ENCODE results near the gene PGAM2. TPM values are rescaled to one million over a fixed set of nuclear protein-coding genes. Genes with fewer than 3 reads are reported as not detected.

PGAM2 gene
- total and polyA plus RNA-seq, 5 donors from 2014 or later = 1.1 TPM; not detected in 4

DNA sequence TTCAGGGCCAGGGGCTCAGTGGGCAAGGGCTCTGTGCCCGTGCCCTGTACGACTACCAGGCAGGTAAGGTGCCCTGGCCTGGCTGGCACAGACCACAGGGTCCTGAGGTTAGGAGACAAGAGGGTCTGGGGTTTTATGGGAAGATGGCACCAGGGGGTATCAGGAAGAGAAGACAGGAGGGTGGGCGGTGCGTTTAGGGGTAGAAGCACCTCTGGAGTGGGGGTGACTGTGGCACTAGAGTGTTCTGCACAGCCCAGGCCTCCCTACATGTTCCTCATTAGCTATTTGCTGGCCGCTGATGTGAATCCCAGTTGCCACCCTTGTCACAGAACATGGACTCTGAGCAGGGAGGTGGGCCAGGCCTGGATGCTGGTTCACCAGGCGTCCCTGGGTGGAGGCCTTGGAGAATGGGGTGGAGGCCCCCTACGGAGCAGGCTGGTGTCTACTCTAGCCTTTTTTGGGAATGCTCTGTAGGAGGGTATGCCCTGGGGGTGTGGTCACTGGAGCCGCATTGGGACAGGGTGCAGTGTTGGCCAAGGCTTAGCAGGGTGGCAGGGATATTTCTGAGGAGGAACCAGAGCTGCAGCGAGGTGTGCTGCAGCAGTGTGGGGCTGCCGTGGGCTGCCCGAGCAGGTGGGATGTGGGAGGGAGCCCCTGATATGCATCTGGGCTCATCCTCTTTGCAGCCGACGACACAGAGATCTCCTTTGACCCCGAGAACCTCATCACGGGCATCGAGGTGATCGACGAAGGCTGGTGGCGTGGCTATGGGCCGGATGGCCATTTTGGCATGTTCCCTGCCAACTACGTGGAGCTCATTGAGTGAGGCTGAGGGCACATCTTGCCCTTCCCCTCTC lies 5.0 kb downstream of the PGAM2 start:
- H3K4me3 Mint-ChIP-seq = no peak overlapping the region

GRCh38 chr7:44059219-44060090 lies 5.9 kb downstream of the PGAM2 start:
- H3K4me1 Mint-ChIP-seq = peaks cover 0 to 17% (median 14%) of the 10 kb centered on the region in 4 donors
- peaks cover 0 to 2% (median 0%) of the 10 kb centered on the region in 7 donors for H3K9me3 Mint-ChIP-seq
- H3K4me3 Mint-ChIP-seq = no peak overlapping the region
- peaks cover 71% of the 10 kb centered on the region for H3K36me3 ChIP-seq (ENCODE audit: control insufficient read depth, insufficient read depth, low read length)
- peaks cover 30% of the 10 kb centered on the region for H3K36me3 Mint-ChIP-seq
- no peaks in the 10 kb centered on the region for H3K4me1 ChIP-seq (ENCODE audit: control insufficient read depth, insufficient read depth, low read length, poor library complexity, severe bottlenecking)
- H3K27me3 ChIP-seq (ENCODE audit: control insufficient read depth, insufficient read depth, low read length) = no peaks in the 10 kb centered on the region
- no peaks in the 10 kb centered on the region for H3K27me3 Mint-ChIP-seq
- no peak overlapping the region for H3K4me3 ChIP-seq (ENCODE audit: low read depth, low read length)
- H3K9me3 ChIP-seq (ENCODE audit: control insufficient read depth in 2 of 2, low read length in 2 of 2) = no peaks in the 10 kb centered on the region
- no peak for DNase-seq
- no peak overlapping the region for H3K27ac Mint-ChIP-seq
- ATAC-seq (ENCODE audit: low read depth in 2 of 2) = no peak
- H3K27ac ChIP-seq (ENCODE audit: insufficient read depth, low read length, poor library complexity, severe bottlenecking) = no peak overlapping the region

More for the DNA sequence above, 5.0 kb downstream of the PGAM2 start:
- H3K36me3 ChIP-seq (ENCODE audit: control insufficient read depth, insufficient read depth, low read length) = peaks cover 63% of the 10 kb centered on the region
- peaks cover 0 to 17% (median 9%) of the 10 kb centered on the region in 4 donors for H3K4me1 Mint-ChIP-seq
- H3K27ac Mint-ChIP-seq = no peak overlapping the region
- DNase-seq = no peak
- H3K9me3 ChIP-seq (ENCODE audit: control insufficient read depth in 2 of 2, low read length in 2 of 2) = no peaks in the 10 kb centered on the region
- peaks cover 0 to 2% (median 0%) of the 10 kb centered on the region in 7 donors for H3K9me3 Mint-ChIP-seq
- H3K4me3 ChIP-seq (ENCODE audit: low read depth, low read length) = no peak overlapping the region
- no peak for ATAC-seq (ENCODE audit: low read depth in 2 of 2)
- H3K27ac ChIP-seq (ENCODE audit: insufficient read depth, low read length, poor library complexity, severe bottlenecking) = no peak overlapping the region
- peaks cover 3% of the 10 kb centered on the region for H3K4me1 ChIP-seq (ENCODE audit: control insufficient read depth, insufficient read depth, low read length, poor library complexity, severe bottlenecking)
- H3K27me3 Mint-ChIP-seq = no peaks in the 10 kb centered on the region
- no peaks in the 10 kb centered on the region for H3K27me3 ChIP-seq (ENCODE audit: control insufficient read depth, insufficient read depth, low read length)
- H3K36me3 Mint-ChIP-seq = peaks cover 27% of the 10 kb centered on the region

- Histone ChIP-seq H3K27me3 (ENCODE audit: control insufficient read depth, insufficient read depth, low read length) (no peaks in the 10 kb centered on the region), H3K4me1 (ENCODE audit: control insufficient read depth, insufficient read depth, low read length, poor library complexity, severe bottlenecking) (no peaks in the 10 kb centered on the region), H3K27ac (ENCODE audit: insufficient read depth, low read length, poor library complexity, severe bottlenecking) (no peak overlapping the region), H3K36me3 (ENCODE audit: control insufficient read depth, insufficient read depth, low read length) (peaks cover 77% of the 10 kb centered on the region), H3K9me3 (ENCODE audit: control insufficient read depth in 2 of 2, low read length in 2 of 2) (no peaks in the 10 kb centered on the region), H3K4me3 (ENCODE audit: low read depth, low read length) (no peak overlapping the region)
- Mint-ChIP-seq H3K9me3 (peaks cover 0 to 2% (median 0%) of the 10 kb centered on the region in 7 donors), H3K4me3 (no peak overlapping the region), H3K27ac (peak overlapping the region in 1 of 3 donors; percentile 74), H3K36me3 (peaks cover 34% of the 10 kb centered on the region), H3K27me3 (no peaks in the 10 kb centered on the region), H3K4me1 (peaks cover 0 to 17% (median 14%) of the 10 kb centered on the region in 4 donors)
- DNase-seq (no peak), ATAC-seq (ENCODE audit: low read depth in 2 of 2) (no peak)
Observed at GRCh38 chr7:44058759-44059218, 6.6 kb downstream of the PGAM2 start.

DNA sequence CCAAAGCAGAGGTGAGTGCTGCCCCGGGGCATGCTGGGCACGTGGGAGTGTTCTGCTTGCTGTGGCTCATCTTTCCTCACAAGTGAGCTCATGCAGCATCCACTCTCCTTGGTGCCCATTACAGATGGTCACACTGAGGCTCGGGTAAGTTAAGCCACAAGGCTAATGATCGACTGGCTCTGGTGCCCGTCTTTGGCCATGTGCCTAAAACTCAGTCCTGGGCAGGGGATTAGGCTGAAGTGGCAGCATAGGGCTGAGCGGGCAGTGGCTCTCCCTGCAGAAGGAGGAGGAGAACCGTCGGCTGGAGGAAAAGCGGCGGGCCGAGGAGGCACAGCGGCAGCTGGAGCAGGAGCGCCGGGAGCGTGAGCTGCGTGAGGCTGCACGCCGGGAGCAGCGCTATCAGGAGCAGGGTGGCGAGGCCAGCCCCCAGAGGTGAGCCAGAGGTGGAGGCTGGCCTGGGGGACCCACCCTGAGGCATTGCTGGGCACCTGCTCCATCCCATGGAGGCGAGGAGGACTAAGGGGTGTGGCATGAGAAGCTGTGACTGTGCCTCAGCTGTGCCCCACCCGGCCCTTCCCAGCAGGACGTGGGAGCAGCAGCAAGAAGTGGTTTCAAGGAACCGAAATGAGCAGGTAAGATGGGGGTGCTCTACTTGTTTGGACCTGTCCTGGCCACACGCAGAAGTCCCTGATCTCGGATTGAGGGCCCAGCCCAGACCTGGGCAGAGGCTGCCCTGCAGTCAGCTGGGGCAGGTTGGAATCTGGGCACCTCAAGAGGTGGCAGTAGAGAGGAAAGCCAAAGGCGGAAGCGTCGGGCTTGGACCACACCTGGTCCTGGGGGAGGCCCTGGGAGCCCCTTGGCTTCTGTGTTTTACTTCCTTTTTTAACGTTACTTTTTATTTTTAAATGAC lies 7.3 kb downstream of the PGAM2 start:
- Histone ChIP-seq H3K27ac (ENCODE audit: insufficient read depth, low read length, poor library complexity, severe bottlenecking) (no peak overlapping the region), H3K36me3 (ENCODE audit: control insufficient read depth, insufficient read depth, low read length) (peaks cover 81% of the 10 kb centered on the region), H3K9me3 (ENCODE audit: control insufficient read depth in 2 of 2, low read length in 2 of 2) (no peaks in the 10 kb centered on the region), H3K4me3 (ENCODE audit: low read depth, low read length) (no peak overlapping the region), H3K4me1 (ENCODE audit: control insufficient read depth, insufficient read depth, low read length, poor library complexity, severe bottlenecking) (no peaks in the 10 kb centered on the region), H3K27me3 (ENCODE audit: control insufficient read depth, insufficient read depth, low read length) (no peaks in the 10 kb centered on the region)
- ATAC-seq (ENCODE audit: low read depth in 2 of 2) = no peak
- Mint-ChIP-seq H3K27me3 (no peaks in the 10 kb centered on the region), H3K27ac (peak overlapping the region in 2 of 3 donors; percentile 49 to 74), H3K36me3 (peaks cover 35% of the 10 kb centered on the region), H3K4me3 (no peak overlapping the region), H3K9me3 (peaks cover 0 to 2% (median 0%) of the 10 kb centered on the region in 7 donors), H3K4me1 (peaks cover 0 to 17% (median 14%) of the 10 kb centered on the region in 4 donors)
- DNase-seq = no peak

DNA sequence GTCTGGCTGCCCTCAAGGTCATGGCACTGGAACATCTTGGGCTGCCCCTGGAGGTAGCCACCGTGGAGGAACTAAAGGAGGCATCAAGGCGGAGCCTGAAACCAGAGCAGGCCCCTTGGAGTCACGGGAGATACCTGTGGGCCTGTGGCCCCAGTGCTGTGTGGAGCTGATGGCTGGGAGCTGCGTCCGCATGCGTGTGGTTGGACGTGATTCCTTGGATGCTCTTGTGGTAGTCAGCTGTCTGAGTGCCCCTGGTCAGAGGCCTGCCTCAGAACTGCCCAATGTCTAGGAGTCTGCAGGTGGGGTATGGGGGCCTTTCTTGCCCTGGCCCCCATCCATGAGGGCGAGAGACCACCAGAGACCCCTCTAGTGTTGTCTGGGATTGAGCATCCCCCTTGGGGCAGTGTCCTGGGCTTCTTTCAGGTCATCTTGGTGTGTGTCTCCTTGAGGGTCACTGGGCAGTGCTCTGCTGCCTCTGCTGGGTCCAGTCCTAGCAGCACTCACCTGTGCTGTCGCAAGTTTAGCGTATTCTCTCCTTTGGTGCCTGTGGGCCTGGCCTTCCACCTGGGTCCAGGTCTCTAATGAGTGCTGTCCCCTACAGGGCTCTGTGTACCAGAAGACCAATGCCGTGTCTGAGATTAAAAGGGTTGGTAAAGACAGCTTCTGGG lies 8.1 kb downstream of the PGAM2 start:
- H3K27ac Mint-ChIP-seq = peak overlapping the region in 2 of 3 donors; percentile 49 to 60
- no peak overlapping the region for H3K4me3 Mint-ChIP-seq
- Histone ChIP-seq H3K27me3 (ENCODE audit: control insufficient read depth, insufficient read depth, low read length) (no peaks in the 10 kb centered on the region), H3K36me3 (ENCODE audit: control insufficient read depth, insufficient read depth, low read length) (peaks cover 88% of the 10 kb centered on the region), H3K9me3 (ENCODE audit: control insufficient read depth in 2 of 2, low read length in 2 of 2) (no peaks in the 10 kb centered on the region), H3K4me1 (ENCODE audit: control insufficient read depth, insufficient read depth, low read length, poor library complexity, severe bottlenecking) (no peaks in the 10 kb centered on the region), H3K4me3 (ENCODE audit: low read depth, low read length) (no peak overlapping the region), H3K27ac (ENCODE audit: insufficient read depth, low read length, poor library complexity, severe bottlenecking) (no peak overlapping the region)
- H3K27me3 Mint-ChIP-seq = no peaks in the 10 kb centered on the region
- H3K9me3 Mint-ChIP-seq = peaks cover 0 to 2% (median 0%) of the 10 kb centered on the region in 7 donors
- ATAC-seq (ENCODE audit: low read depth in 2 of 2) = no peak
- peaks cover 0 to 25% (median 14%) of the 10 kb centered on the region in 4 donors for H3K4me1 Mint-ChIP-seq
- peaks cover 39% of the 10 kb centered on the region for H3K36me3 Mint-ChIP-seq
- no peak for DNase-seq

DNA sequence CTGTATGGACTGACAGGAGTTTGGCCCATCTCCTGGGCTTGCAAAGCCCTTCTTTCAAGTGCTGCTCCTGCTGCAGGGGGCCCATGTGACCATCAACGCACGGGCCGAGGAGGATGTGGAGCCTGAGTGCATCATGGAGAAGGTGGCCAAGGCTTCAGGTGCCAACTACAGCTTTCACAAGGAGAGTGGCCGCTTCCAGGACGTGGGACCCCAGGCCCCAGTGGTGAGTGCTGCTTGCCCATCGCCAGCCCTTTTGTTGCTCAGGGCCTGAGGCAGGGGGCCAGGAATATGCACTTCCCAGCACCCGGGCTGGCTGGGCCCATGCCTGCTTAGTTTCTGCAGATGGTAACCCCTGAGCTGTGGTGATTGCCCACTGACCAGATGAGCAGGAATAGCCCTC lies 8.7 kb downstream of the PGAM2 start:
- peaks cover 0 to 2% (median 0%) of the 10 kb centered on the region in 7 donors for H3K9me3 Mint-ChIP-seq
- peaks cover 0 to 32% (median 18%) of the 10 kb centered on the region in 4 donors for H3K4me1 Mint-ChIP-seq
- peaks cover 92% of the 10 kb centered on the region for H3K36me3 ChIP-seq (ENCODE audit: control insufficient read depth, insufficient read depth, low read length)
- DNase-seq (no peak), ATAC-seq (ENCODE audit: low read depth in 2 of 2) (no peak)
- H3K9me3 ChIP-seq (ENCODE audit: control insufficient read depth in 2 of 2, low read length in 2 of 2) = no peaks in the 10 kb centered on the region
- peaks cover 4% of the 10 kb centered on the region for H3K4me1 ChIP-seq (ENCODE audit: control insufficient read depth, insufficient read depth, low read length, poor library complexity, severe bottlenecking)
- no peak overlapping the region for H3K4me3 Mint-ChIP-seq
- H3K27me3 ChIP-seq (ENCODE audit: control insufficient read depth, insufficient read depth, low read length) = no peaks in the 10 kb centered on the region
- peak overlapping the region in 1 of 3 donors; percentile 32 for H3K27ac Mint-ChIP-seq
- H3K27ac ChIP-seq (ENCODE audit: insufficient read depth, low read length, poor library complexity, severe bottlenecking) = no peak overlapping the region
- H3K4me3 ChIP-seq (ENCODE audit: low read depth, low read length) = no peak overlapping the region
- H3K36me3 Mint-ChIP-seq = peaks cover 43% of the 10 kb centered on the region
- H3K27me3 Mint-ChIP-seq = no peaks in the 10 kb centered on the region

Data from CD4-positive, CD25-positive, alpha-beta regulatory T cell (primary cell).